Measurements from ENCODE around the gene CAMSAP3.

DNA sequence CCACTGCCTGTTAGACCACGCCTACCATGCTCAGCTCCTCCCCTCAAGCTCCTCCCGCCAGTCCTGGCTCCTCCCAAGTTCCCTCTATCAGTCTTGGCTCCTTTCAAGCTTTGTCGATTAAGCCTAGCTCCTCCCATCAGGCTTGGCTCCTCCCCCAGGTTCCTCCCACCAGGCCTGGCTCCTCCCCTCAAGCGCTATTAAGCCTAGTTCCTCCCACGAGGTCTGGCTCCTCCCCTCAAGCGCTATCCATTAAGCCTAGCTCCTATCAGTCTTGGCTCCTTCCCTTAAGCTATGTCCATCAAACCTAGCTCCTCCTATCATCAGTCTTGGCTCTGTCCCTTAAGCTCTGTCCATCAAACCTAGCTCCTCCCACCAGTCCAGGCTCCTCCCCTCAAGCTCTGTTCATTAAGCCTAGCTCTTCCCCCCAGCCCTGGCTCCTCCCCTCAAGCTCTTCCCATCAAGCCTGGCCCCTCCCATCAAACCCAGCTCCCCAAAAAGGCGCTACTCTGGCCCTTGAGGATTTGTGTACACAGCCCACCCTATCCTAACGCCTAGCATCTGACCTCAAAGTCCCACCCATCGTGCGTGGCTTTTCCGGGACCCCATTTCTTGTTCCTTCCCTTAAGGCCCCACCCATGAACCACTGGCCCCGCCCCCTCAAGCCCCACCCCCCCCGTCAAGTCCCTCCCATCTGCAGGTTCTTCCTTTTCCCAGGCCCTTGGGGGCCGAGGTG lies 10.0 kb downstream of the CAMSAP3 start:
- TF ChIP-seq CTCF (IDR thresholded peaks at IDR 0.05; ENCODE audit: low read length) (no peak), EZH2 (optimal IDR thresholded peaks at IDR 0.05; ENCODE audit: low read depth, low read length) (no peak), EZH2phosphoT487 (IDR thresholded peaks at IDR 0.05; ENCODE audit: low read length) (no peak)

Data from MM.1S (cell line).